Progenitor cell of endocrine pancreas (in vitro differentiated cells): ENCODE data around the gene MFSD2B. TPM values are rescaled to one million over a fixed set of nuclear protein-coding genes. Genes with fewer than 3 reads are reported as not detected.

ENCODE experiments used
- DNase-seq: peaks from one replicate; pipeline ENCODE4 v3.0.0; 2021; ENCODE audit warnings: low spot score; ENCODE audit not compliant: unreplicated experiment
- H3K27ac Mint-ChIP-seq: 2 replicates; pipeline ENCODE4 v1.8.0; 2021; ENCODE audit warnings: mild to moderate bottlenecking, moderate library complexity, mixed read lengths
- H3K27me3 Mint-ChIP-seq: 2 replicates; pipeline ENCODE4 v1.8.0; 2021; ENCODE audit warnings: mixed read lengths
- H3K36me3 Mint-ChIP-seq: 2 replicates; pipeline ENCODE4 v1.8.0; 2022; ENCODE audit warnings: mixed read lengths; ENCODE audit not compliant: insufficient read depth
- H3K4me1 Mint-ChIP-seq: 2 replicates; pipeline ENCODE4 v1.8.0; 2021; ENCODE audit warnings: low read depth, mixed read lengths
- H3K4me3 Mint-ChIP-seq: 2 replicates; pipeline ENCODE4 v1.8.0; 2021; ENCODE audit warnings: low read depth, mild to moderate bottlenecking, moderate library complexity, mixed read lengths
- H3K9me3 Mint-ChIP-seq: 2 replicates; pipeline ENCODE4 v1.8.0; 2021; ENCODE audit warnings: low read depth, mixed read lengths
- total RNA-seq: library from RNA; stranded (reverse); gene quantifications from 2 replicates; pipeline ENCODE4 v1.2.1, GENCODE V29; 2021
- TF ChIP-seq, protein P1 (sequence below): fragments of 200-600 bp; sonication (generic); IDR thresholded peaks from one replicate; pipeline ENCODE4 v1.5.0; 2021; ENCODE audit warnings: antibody characterized with exemption, mild to moderate bottlenecking; ENCODE audit not compliant: unreplicated experiment

The MFSD2B gene
- total RNA-seq, 1 donor from 2014 or later = 1.2 TPM

DNA sequence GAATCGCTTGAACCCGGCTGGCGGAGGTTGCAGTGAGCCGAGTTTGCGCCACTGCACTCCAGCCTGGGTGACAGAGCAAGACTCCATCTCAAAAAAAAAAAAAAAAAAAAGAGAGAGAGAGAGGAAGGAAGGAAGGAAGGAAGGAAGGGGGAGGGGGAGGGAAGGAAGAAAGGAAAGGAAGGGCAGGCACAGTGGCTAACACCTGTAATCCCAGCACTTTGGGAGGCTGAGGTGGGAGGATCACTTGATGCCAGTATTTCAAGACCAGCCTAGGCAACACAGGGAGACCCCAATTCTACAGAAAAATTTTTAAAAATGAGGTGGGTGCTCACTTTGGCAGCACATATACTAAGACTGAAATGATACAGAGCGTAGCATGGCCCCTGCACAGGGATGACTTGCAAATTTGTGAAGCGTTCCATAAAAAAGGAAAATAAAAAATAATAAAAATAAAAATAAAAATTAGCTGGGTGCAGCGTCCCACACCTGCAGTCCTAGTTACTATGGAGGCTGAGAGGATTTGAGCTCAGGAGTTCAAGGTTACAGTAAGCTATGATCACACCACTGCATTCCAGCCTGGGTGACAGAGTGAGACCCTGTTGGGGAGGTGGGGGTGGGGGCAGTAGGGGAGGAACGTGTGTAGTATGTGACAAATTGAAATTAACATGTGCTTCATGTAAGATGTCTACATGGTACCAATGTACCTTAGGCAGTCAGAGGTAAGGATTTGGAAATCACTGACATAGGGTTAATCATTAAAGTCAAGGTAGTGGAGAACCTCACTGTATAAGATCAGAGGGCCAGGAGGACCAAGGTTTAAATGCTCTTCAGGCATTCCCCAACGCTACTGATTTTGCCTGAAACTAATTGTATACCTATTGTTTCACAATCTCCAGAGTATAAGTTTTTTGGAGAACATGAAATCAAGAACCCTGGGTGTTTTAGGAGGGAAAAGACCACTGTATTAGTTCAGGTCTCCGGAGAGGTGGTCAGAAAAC, 35.9 kb downstream of the MFSD2B start:
- Mint-ChIP-seq H3K4me1 (peaks cover 16% of the 10 kb centered on the region), H3K36me3 (peaks cover 1% of the 10 kb centered on the region)

DNA sequence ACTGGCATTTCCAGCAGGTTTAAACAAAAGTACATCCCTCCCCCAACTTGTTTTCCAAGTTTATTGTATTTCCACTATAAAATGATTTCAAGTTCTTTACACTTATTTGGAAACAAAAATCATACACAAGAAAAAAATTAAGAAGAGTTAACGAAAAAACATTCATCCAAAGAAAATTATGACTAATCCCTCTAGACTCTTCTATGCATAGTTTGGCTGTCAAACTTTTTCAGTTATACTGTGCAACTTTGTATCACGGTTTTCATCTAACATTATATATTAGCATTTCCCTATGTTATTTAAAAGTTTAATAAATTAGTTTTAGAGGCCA, 36.7 kb downstream of the MFSD2B start:
- no peak for DNase-seq
- TF ChIP-seq, protein P1, sequence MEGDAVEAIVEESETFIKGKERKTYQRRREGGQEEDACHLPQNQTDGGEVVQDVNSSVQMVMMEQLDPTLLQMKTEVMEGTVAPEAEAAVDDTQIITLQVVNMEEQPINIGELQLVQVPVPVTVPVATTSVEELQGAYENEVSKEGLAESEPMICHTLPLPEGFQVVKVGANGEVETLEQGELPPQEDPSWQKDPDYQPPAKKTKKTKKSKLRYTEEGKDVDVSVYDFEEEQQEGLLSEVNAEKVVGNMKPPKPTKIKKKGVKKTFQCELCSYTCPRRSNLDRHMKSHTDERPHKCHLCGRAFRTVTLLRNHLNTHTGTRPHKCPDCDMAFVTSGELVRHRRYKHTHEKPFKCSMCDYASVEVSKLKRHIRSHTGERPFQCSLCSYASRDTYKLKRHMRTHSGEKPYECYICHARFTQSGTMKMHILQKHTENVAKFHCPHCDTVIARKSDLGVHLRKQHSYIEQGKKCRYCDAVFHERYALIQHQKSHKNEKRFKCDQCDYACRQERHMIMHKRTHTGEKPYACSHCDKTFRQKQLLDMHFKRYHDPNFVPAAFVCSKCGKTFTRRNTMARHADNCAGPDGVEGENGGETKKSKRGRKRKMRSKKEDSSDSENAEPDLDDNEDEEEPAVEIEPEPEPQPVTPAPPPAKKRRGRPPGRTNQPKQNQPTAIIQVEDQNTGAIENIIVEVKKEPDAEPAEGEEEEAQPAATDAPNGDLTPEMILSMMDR = no peak
- H3K27ac Mint-ChIP-seq = no peak overlapping the region

More for the DNA sequence above, 35.9 kb downstream of the MFSD2B start:
- TF ChIP-seq, protein P1 = no peak
- H3K27me3 Mint-ChIP-seq = no peaks in the 10 kb centered on the region
- no peaks in the 10 kb centered on the region for H3K9me3 Mint-ChIP-seq
- peak overlapping the region; percentile 100 for H3K4me3 Mint-ChIP-seq
- DNase-seq = no peak
- no peak overlapping the region for H3K27ac Mint-ChIP-seq

DNA sequence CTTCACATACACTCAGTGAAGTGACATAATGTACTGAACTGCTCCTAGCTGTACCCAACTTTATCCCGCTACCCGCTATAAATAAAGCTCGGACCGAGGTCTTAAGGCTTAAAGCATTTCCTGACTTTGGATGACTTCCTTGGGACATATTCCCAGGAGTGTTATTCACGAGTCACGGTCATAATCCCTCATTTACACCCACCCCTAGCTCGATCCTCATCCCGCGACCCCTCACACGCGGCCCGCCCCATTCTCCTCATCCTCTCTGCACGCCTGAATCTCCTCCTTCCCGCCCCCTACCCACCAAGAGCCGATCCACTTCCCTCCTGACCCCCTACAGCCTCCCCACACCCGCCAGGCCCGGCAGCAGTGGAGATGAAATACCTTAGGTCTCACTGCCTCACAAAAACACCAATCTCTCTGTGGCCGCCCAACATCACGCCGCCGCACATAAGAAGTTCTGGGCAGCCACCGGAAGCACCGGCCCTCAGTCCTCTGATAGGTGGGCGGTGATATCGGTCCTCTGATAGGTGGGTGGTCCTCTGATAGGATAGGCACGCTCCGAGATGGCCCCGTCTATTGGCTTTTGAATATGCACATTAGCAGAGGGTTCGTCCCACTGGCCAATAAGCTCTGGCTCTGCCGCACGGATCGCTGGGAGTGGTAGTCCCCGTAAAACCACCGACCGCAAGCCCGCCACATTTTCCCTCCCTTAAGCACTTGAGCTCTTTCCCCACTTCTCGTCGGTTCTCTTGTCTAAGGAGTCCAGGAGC, 37.2 kb downstream of the MFSD2B start, which contains the start of gene WDCP:
TSS of gene WDCP (minus strand) at position 462 of the 773 bp plus-strand sequence. CDS start 7,897 bp downstream, outside the sequence.
- H3K4me3 Mint-ChIP-seq = peak within 1 kb of the TSS; percentile 100
- peaks cover 16% of the 10 kb centered on the region for H3K4me1 Mint-ChIP-seq
- H3K9me3 Mint-ChIP-seq = no peaks in the 10 kb centered on the region
- TF ChIP-seq, protein P1 = no peak
- H3K27me3 Mint-ChIP-seq = no peaks in the 10 kb centered on the region
- H3K36me3 Mint-ChIP-seq = peaks cover 1% of the 10 kb centered on the region
- peak within 1 kb of the TSS; percentile 94 for H3K27ac Mint-ChIP-seq
- peak; percentile 79 for DNase-seq

More for the DNA sequence above, 36.7 kb downstream of the MFSD2B start:
- no peaks in the 10 kb centered on the region for H3K9me3 Mint-ChIP-seq
- peaks cover 16% of the 10 kb centered on the region for H3K4me1 Mint-ChIP-seq
- peak overlapping the region; percentile 100 for H3K4me3 Mint-ChIP-seq
- no peaks in the 10 kb centered on the region for H3K27me3 Mint-ChIP-seq
- peaks cover 1% of the 10 kb centered on the region for H3K36me3 Mint-ChIP-seq

DNA sequence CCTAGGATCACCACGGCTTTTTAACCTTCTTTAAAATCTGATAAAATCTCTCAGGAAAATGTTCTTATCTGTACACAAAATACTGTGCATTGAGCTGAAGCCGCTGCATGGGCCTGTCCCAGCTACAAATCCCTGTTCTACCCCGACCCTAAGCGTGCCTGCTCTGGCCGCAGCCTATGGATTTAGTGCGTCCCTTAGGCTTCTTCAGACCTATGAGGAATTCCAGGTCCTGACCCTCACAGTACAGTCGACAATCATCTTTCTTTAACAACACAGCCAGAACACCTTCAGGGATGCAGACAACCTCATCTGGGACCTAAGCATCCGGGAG, 37.8 kb downstream of the MFSD2B start:
- H3K27ac Mint-ChIP-seq = peak overlapping the region; percentile 94
- no peaks in the 10 kb centered on the region for H3K9me3 Mint-ChIP-seq
- peak overlapping the region; percentile 100 for H3K4me3 Mint-ChIP-seq
- peaks cover 16% of the 10 kb centered on the region for H3K4me1 Mint-ChIP-seq
- H3K27me3 Mint-ChIP-seq = no peaks in the 10 kb centered on the region
- H3K36me3 Mint-ChIP-seq = peaks cover 1% of the 10 kb centered on the region
- TF ChIP-seq, protein P1 = no peak
- no peak for DNase-seq
